WTC11 (cell line): ENCODE data around the gene CACNB1. TPM values are rescaled to one million over a fixed set of nuclear protein-coding genes. Genes with fewer than 3 reads are reported as not detected.

Experiments
- ATAC-seq: fragments of 200-7000 bp; cut with Tn5 transposase; 2 replicates; pipeline ENCODE4 v1.10.0; 2021; ENCODE audit warnings: mild to moderate bottlenecking, moderate library complexity
- CTCF ChIA-PET: fragments of 300-600 bp; sonication (Branson Sonifier 250); formaldehyde crosslinking; loops from one replicate; lab custom pipeline; 2021; ENCODE audit warnings: antibody characterized with exemption; lab: Charles Lee
- POLR2A ChIA-PET: fragments of 350-600 bp; sonication (Branson Sonifier 250); formaldehyde crosslinking; loops from one replicate; lab custom pipeline; 2021; ENCODE audit warnings: antibody characterized with exemption; lab: Charles Lee
- DNase-seq: peaks from one replicate; pipeline ENCODE4 v3.0.0; 2021; ENCODE audit warnings: low spot score
- H3K27ac Mint-ChIP-seq: 2 replicates; pipeline ENCODE4 v1.8.0; 2021; ENCODE audit warnings: mixed read lengths
- H3K27me3 Mint-ChIP-seq: 2 replicates; pipeline ENCODE4 v1.8.0; 2021; ENCODE audit warnings: low read depth, mild to moderate bottlenecking, moderate library complexity, mixed read lengths
- H3K36me3 Mint-ChIP-seq: 2 replicates; pipeline ENCODE4 v1.8.0; 2021; ENCODE audit warnings: mixed read lengths
- H3K4me1 Mint-ChIP-seq: 2 replicates; pipeline ENCODE4 v1.8.0; 2022; ENCODE audit warnings: mixed read lengths
- H3K4me3 Mint-ChIP-seq: 2 replicates; pipeline ENCODE4 v1.8.0; 2021; ENCODE audit warnings: mild to moderate bottlenecking, moderate library complexity, mixed read lengths
- H3K9me3 Mint-ChIP-seq: 2 replicates; pipeline ENCODE4 v1.8.0; 2021; ENCODE audit warnings: mixed read lengths
- ELF4 ChIP-seq: sonication (generic); formaldehyde crosslinking; IDR thresholded peaks from 2 replicates; pipeline ENCODE4 v1.8.1; 2022; ENCODE audit warnings: low read depth, mild to moderate bottlenecking, moderate library complexity, missing genetic modification reagents
- SMAD3 ChIP-seq: sonication (generic); formaldehyde crosslinking; IDR thresholded peaks from 2 replicates; pipeline ENCODE4 v1.8.0; 2022; ENCODE audit warnings: missing genetic modification reagents, mild to moderate bottlenecking, borderline replicate concordance
- total RNA-seq: library from RNA; stranded (reverse); gene quantifications from 3 replicates; pipeline ENCODE4 v1.2.3, GENCODE V29; 2021
- TF ChIP-seq, protein P1 (sequence below): sonication (generic); formaldehyde crosslinking; IDR thresholded peaks from 2 replicates; pipeline ENCODE4 v1.8.0; 2023; ENCODE audit warnings: missing genetic modification reagents, mild to moderate bottlenecking, borderline replicate concordance
- TF ChIP-seq, protein P2 (sequence below): sonication (generic); formaldehyde crosslinking; IDR thresholded peaks from 2 replicates; pipeline ENCODE4 v1.8.1; 2022; ENCODE audit warnings: mild to moderate bottlenecking, moderate library complexity, missing genetic modification reagents
- TF ChIP-seq, protein P3 (sequence below): sonication (generic); formaldehyde crosslinking; IDR thresholded peaks from 2 replicates; pipeline ENCODE4 v1.8.1; 2022; ENCODE audit warnings: mild to moderate bottlenecking, missing genetic modification reagents, moderate library complexity, borderline replicate concordance
- TF ChIP-seq, protein P4 (sequence below): fragments of 250-450 bp; sonication (Bioruptor Pico); IDR thresholded peaks from 2 replicates; pipeline ENCODE4 v1.9.0; 2021; ENCODE audit warnings: mild to moderate bottlenecking
- TF ChIP-seq, protein P5 (sequence below): sonication (generic); formaldehyde crosslinking; IDR thresholded peaks from 2 replicates; pipeline ENCODE4 v1.8.1; 2023; ENCODE audit warnings: mild to moderate bottlenecking, missing genetic modification reagents, borderline replicate concordance

Gene CACNB1
- total RNA-seq, 1 experiment from 2014 or later = 17.0 TPM

DNA sequence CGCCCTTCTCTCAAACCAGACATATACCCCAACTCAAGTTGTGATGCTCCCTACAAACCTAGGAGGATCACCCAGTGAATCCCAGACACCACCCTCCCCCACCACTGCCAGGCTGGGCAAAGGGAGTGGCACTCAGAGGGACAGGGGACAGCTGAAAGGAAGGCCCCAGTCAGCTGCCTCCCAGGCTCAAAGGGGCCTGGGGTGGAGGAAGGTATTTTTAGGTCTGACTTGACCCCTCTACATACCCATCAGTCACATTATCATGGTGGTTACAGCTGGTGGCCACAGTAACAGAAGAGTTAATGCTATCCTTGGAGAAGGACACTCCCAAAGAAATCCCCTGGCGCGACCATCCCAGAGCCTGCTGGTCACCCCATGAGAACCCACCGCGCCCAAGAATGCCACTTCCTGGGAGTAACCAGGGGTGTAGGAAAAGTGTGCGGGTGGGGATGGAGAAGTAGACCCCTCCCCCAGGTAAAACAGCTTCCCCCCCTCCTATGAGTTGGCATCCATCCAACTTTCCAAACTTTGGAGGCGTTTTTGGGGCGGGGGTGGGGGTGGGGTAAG lies 1.1 kb downstream of the CACNB1 start (continued):
- TF ChIP-seq, protein P1, sequence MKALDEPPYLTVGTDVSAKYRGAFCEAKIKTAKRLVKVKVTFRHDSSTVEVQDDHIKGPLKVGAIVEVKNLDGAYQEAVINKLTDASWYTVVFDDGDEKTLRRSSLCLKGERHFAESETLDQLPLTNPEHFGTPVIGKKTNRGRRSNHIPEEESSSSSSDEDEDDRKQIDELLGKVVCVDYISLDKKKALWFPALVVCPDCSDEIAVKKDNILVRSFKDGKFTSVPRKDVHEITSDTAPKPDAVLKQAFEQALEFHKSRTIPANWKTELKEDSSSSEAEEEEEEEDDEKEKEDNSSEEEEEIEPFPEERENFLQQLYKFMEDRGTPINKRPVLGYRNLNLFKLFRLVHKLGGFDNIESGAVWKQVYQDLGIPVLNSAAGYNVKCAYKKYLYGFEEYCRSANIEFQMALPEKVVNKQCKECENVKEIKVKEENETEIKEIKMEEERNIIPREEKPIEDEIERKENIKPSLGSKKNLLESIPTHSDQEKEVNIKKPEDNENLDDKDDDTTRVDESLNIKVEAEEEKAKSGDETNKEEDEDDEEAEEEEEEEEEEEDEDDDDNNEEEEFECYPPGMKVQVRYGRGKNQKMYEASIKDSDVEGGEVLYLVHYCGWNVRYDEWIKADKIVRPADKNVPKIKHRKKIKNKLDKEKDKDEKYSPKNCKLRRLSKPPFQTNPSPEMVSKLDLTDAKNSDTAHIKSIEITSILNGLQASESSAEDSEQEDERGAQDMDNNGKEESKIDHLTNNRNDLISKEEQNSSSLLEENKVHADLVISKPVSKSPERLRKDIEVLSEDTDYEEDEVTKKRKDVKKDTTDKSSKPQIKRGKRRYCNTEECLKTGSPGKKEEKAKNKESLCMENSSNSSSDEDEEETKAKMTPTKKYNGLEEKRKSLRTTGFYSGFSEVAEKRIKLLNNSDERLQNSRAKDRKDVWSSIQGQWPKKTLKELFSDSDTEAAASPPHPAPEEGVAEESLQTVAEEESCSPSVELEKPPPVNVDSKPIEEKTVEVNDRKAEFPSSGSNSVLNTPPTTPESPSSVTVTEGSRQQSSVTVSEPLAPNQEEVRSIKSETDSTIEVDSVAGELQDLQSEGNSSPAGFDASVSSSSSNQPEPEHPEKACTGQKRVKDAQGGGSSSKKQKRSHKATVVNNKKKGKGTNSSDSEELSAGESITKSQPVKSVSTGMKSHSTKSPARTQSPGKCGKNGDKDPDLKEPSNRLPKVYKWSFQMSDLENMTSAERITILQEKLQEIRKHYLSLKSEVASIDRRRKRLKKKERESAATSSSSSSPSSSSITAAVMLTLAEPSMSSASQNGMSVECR (CRISPR knock-in tag) = no peak
- no peak for TF ChIP-seq SMAD3 (CRISPR knock-in tag)

DNA sequence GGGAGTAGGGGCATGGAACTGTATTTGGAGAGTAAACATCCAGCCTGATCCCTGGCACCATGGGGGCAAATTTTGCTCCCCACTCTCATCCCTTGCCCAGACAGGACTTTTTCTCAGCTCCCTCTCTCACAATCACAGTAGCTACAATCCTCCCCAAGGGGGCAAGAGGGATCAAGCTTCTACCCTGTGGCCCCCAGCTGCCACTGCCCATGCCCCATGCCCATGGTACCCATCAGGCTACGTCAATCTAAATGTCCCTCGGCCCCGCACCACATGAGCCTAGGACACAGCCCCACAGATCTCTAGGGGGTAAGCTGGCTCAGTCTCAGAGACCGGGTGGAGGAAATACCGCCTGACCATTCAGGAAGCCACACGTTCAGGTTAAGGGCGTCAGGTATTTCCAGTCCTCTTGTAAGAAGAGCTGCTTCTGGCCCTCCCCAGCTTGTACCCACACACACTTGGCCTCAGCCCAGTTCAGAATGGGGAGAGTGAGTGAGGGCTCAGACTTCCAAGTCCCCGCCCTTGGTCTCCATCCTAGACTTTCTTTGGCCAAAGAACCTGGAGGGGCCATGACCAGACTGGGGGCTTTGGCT lies 1.8 kb downstream of the CACNB1 start:
- TF ChIP-seq, protein P2, sequence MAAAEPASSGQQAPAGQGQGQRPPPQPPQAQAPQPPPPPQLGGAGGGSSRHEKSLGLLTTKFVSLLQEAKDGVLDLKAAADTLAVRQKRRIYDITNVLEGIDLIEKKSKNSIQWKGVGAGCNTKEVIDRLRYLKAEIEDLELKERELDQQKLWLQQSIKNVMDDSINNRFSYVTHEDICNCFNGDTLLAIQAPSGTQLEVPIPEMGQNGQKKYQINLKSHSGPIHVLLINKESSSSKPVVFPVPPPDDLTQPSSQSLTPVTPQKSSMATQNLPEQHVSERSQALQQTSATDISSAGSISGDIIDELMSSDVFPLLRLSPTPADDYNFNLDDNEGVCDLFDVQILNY (CRISPR knock-in tag) = no peak
- TF ChIP-seq, protein P3, sequence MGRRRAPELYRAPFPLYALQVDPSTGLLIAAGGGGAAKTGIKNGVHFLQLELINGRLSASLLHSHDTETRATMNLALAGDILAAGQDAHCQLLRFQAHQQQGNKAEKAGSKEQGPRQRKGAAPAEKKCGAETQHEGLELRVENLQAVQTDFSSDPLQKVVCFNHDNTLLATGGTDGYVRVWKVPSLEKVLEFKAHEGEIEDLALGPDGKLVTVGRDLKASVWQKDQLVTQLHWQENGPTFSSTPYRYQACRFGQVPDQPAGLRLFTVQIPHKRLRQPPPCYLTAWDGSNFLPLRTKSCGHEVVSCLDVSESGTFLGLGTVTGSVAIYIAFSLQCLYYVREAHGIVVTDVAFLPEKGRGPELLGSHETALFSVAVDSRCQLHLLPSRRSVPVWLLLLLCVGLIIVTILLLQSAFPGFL (CRISPR knock-in tag) = no peak
- TF ChIP-seq, protein P4, sequence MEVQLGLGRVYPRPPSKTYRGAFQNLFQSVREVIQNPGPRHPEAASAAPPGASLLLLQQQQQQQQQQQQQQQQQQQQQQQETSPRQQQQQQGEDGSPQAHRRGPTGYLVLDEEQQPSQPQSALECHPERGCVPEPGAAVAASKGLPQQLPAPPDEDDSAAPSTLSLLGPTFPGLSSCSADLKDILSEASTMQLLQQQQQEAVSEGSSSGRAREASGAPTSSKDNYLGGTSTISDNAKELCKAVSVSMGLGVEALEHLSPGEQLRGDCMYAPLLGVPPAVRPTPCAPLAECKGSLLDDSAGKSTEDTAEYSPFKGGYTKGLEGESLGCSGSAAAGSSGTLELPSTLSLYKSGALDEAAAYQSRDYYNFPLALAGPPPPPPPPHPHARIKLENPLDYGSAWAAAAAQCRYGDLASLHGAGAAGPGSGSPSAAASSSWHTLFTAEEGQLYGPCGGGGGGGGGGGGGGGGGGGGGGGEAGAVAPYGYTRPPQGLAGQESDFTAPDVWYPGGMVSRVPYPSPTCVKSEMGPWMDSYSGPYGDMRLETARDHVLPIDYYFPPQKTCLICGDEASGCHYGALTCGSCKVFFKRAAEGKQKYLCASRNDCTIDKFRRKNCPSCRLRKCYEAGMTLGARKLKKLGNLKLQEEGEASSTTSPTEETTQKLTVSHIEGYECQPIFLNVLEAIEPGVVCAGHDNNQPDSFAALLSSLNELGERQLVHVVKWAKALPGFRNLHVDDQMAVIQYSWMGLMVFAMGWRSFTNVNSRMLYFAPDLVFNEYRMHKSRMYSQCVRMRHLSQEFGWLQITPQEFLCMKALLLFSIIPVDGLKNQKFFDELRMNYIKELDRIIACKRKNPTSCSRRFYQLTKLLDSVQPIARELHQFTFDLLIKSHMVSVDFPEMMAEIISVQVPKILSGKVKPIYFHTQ (CRISPR knock-in tag) = no peak
- TF ChIP-seq, protein P5, sequence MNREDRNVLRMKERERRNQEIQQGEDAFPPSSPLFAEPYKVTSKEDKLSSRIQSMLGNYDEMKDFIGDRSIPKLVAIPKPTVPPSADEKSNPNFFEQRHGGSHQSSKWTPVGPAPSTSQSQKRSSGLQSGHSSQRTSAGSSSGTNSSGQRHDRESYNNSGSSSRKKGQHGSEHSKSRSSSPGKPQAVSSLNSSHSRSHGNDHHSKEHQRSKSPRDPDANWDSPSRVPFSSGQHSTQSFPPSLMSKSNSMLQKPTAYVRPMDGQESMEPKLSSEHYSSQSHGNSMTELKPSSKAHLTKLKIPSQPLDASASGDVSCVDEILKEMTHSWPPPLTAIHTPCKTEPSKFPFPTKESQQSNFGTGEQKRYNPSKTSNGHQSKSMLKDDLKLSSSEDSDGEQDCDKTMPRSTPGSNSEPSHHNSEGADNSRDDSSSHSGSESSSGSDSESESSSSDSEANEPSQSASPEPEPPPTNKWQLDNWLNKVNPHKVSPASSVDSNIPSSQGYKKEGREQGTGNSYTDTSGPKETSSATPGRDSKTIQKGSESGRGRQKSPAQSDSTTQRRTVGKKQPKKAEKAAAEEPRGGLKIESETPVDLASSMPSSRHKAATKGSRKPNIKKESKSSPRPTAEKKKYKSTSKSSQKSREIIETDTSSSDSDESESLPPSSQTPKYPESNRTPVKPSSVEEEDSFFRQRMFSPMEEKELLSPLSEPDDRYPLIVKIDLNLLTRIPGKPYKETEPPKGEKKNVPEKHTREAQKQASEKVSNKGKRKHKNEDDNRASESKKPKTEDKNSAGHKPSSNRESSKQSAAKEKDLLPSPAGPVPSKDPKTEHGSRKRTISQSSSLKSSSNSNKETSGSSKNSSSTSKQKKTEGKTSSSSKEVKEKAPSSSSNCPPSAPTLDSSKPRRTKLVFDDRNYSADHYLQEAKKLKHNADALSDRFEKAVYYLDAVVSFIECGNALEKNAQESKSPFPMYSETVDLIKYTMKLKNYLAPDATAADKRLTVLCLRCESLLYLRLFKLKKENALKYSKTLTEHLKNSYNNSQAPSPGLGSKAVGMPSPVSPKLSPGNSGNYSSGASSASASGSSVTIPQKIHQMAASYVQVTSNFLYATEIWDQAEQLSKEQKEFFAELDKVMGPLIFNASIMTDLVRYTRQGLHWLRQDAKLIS (CRISPR knock-in tag) = no peak
- no peak for TF ChIP-seq ELF4
- H3K36me3 Mint-ChIP-seq = peaks cover 27% of the 10 kb centered on the region
- POLR2A ChIA-PET = interaction anchor here (1.0 to 2.4 kb wide), 2 partner anchors 11 to 31 kb away, joined by 6 read pairs; no protein-coding TSS in a partner anchor
- H3K4me3 Mint-ChIP-seq = peak overlapping the region; percentile 66
- H3K4me1 Mint-ChIP-seq = peaks cover 42% of the 10 kb centered on the region
- no peaks in the 10 kb centered on the region; the same call in 1 of the 2 replicates for H3K27me3 Mint-ChIP-seq
- CTCF ChIA-PET = interaction anchor here (1.0 to 5.3 kb wide), 13 partner anchors 12 to 270 kb away, joined by 3 to 62 read pairs (median 12); partner anchors contain the start of genes ARL5C, LASP1NB and STAC2
- no peaks in the 10 kb centered on the region for H3K9me3 Mint-ChIP-seq
- no peak for DNase-seq
- H3K27ac Mint-ChIP-seq = no peak overlapping the region
- no peak for ATAC-seq
